Kidney epithelial cell (primary cell): ENCODE data around the gene INTS3. TPM values are rescaled to one million over a fixed set of nuclear protein-coding genes. Genes with fewer than 3 reads are reported as not detected.

ENCODE experiments used
- DNase-seq: peaks from one replicate; pipeline ENCODE4 v3.0.0-alpha.2; 2010; ENCODE audit warnings: low read depth
- H3K27me3 ChIP-seq: 2 replicates; pipeline ENCODE4 v1.6.0; 2011; ENCODE audit warnings: low read length; ENCODE audit not compliant: control insufficient read depth, insufficient read depth
- H3K36me3 ChIP-seq: 2 replicates; pipeline ENCODE4 v1.5.1; 2011; ENCODE audit warnings: low read length; ENCODE audit not compliant: control insufficient read depth, insufficient read depth
- H3K4me3 ChIP-seq: 2 replicates; pipeline ENCODE4 v1.5.1; 2011; ENCODE audit warnings: low read depth, mild to moderate bottlenecking, control low read depth, low read length
- CTCF ChIP-seq: IDR thresholded peaks from 2 replicates; pipeline ENCODE4 v1.5.1; 2011; ENCODE audit warnings: mild to moderate bottlenecking, moderate library complexity, low read length, control low read depth, inconsistent platforms; ENCODE audit not compliant: insufficient read depth, poor library complexity, severe bottlenecking
- total RNA-seq: library from RNA; depleted of rRNA; stranded (reverse); fragments of >200 nt; gene quantifications from 2 replicates; pipeline ENCODE4 v1.2.3, GENCODE V29; 2015

INTS3 gene
- total RNA-seq, 1 donor from 2014 or later = 33.8 TPM

- H3K36me3 ChIP-seq = peaks cover 3% of the 10 kb centered on the region
- DNase-seq = no peak
- no peak for TF ChIP-seq CTCF
- H3K27me3 ChIP-seq = no peaks in the 10 kb centered on the region
- H3K4me3 ChIP-seq = no peak overlapping the region
Observed at GRCh38 chr1:153774026-153774595, 46.3 kb downstream of the INTS3 start.

GRCh38 chr1:153774780-153775457, 47.1 kb downstream of the INTS3 start, which contains the start of gene SLC27A3:
TSS of gene SLC27A3 (plus strand) at chr1:153775407. CDS start at chr1:153775498, 91 bp downstream.
- no peak for TF ChIP-seq CTCF
- H3K36me3 ChIP-seq = peaks cover 3% of the 10 kb centered on the region
- H3K27me3 ChIP-seq = no peaks in the 10 kb centered on the region
- peak within 1 kb of the TSS; percentile 40 for H3K4me3 ChIP-seq
- DNase-seq = no peak

- no peak for TF ChIP-seq CTCF
- Histone ChIP-seq H3K27me3 (no peaks in the 10 kb centered on the region), H3K36me3 (peaks cover 3% of the 10 kb centered on the region), H3K4me3 (peak overlapping the region; percentile 40)
- no peak for DNase-seq
Observed at GRCh38 chr1:153775458-153776327, 47.8 kb downstream of the INTS3 start.

GRCh38 chr1:153776352-153776751, 48.5 kb downstream of the INTS3 start:
- H3K36me3 ChIP-seq = peaks cover 2% of the 10 kb centered on the region
- H3K27me3 ChIP-seq = no peaks in the 10 kb centered on the region
- DNase-seq = no peak
- TF ChIP-seq CTCF = no peak
- peak overlapping the region; percentile 40 for H3K4me3 ChIP-seq

GRCh38 chr1:153776845-153777370, 49.1 kb downstream of the INTS3 start:
- H3K4me3 ChIP-seq = no peak overlapping the region
- no peak for TF ChIP-seq CTCF
- no peaks in the 10 kb centered on the region for H3K27me3 ChIP-seq
- peaks cover 2% of the 10 kb centered on the region for H3K36me3 ChIP-seq
- no peak for DNase-seq
